HCT116 (cell line): Measurements from ENCODE around the gene RERG. TPM values are rescaled to one million over a fixed set of nuclear protein-coding genes. Genes with fewer than 3 reads are reported as not detected.

ENCODE experiments used
- ATAC-seq: fragments of 200-7000 bp; cut with Tn5 transposase; 2 replicates; pipeline ENCODE4 v1.9.1; 2020; ENCODE audit warnings: mild to moderate bottlenecking, moderate library complexity
- BruUV-seq: library from RNA; stranded (reverse); fragments of 400-500 nt; replicated peaks from 2 replicates; lab custom pipeline; 2021; lab: Mats Ljungman, UMichigan
- CTCF ChIA-PET: fragments of 300-600 bp; sonication (Branson Sonifier 250); formaldehyde crosslinking; loops from one replicate; lab custom pipeline; 2021; ENCODE audit warnings: antibody characterized with exemption; lab: Charles Lee
- POLR2A ChIA-PET: fragments of 300-600, 350-600 bp; sonication (Branson Sonifier 250); formaldehyde crosslinking; loops from one replicate; lab custom pipeline; 2021; ENCODE audit warnings: antibody characterized with exemption; lab: Charles Lee
- RAD21 ChIA-PET, 2 experiments: fragments of 300-600 bp; sonication (Branson Sonifier 250); formaldehyde crosslinking; loops; one replicate each; lab custom pipeline; 2023; ENCODE audit warnings: low total read pairs in 2 of 2; ENCODE audit not compliant: uncharacterized antibody in 2 of 2, unreplicated experiment in 2 of 2, low non-redundant PET in 1 of 2; lab: Charles Lee
- DNase-seq: peaks from one replicate; pipeline ENCODE4 v3.0.0-alpha.2; 2010; ENCODE audit warnings: low read depth, low spot score
- H2AFZ ChIP-seq: fragments of 200-600 bp; shearing (Covaris generic), sonication (generic); 2 replicates; pipeline ENCODE4 v1.6.1; 2017; ENCODE audit warnings: low read depth, mixed run types, mixed read lengths, antibody characterized with exemption, low read length; ENCODE audit not compliant: poor library complexity, severe bottlenecking
- H3K27ac ChIP-seq: 2 replicates; pipeline ENCODE4 v1.5.1; 2012; ENCODE audit warnings: low read depth, low read length
- H3K27me3 ChIP-seq: fragments of 200-600 bp; sonication (generic); 2 replicates; pipeline ENCODE4 v1.6.1; 2016; ENCODE audit warnings: mixed run types, low read length, mixed read lengths; ENCODE audit not compliant: insufficient read depth
- H3K36me3 ChIP-seq, 2 experiments: fragments of 200-500 bp in 1 of 2; fragments of 200-600 bp in 1 of 2; sonication (Bioruptor generic) in 1 of 2; sonication (generic) in 1 of 2; 2 replicates each; pipeline versions ENCODE4 v1.5.1 to v1.6.1; 2014 to 2016; ENCODE audit warnings: low read length in 2 of 2, inconsistent platforms in 1 of 2, mixed read lengths in 1 of 2, mixed run types in 1 of 2; ENCODE audit not compliant: insufficient read depth in 2 of 2, control insufficient read depth in 1 of 2
- H3K4me1 ChIP-seq, 2 experiments: fragments of 200-600 bp in 1 of 2; sonication (generic) in 1 of 2; 2 replicates each; pipeline versions ENCODE4 v1.5.1 to v1.6.1; 2012 to 2017; ENCODE audit warnings: low read length in 2 of 2, inconsistent platforms in 1 of 2, mild to moderate bottlenecking in 1 of 2, mixed read lengths in 1 of 2, mixed run types in 1 of 2, moderate library complexity in 1 of 2; ENCODE audit not compliant: insufficient read depth in 2 of 2, control insufficient read depth in 1 of 2
- H3K4me2 ChIP-seq: fragments of 200-600 bp; sonication (generic); 2 replicates; pipeline ENCODE4 v1.6.1; 2017; ENCODE audit warnings: mixed run types, low read length, mixed read lengths
- H3K4me3 ChIP-seq, 2 experiments: fragments of 200-600 bp in 1 of 2; sonication (generic) in 1 of 2; replicated peaks in 1 of 2; 2 replicates each; pipeline ENCODE4 v1.5.1; 2011 to 2016; ENCODE audit warnings: low read length in 2 of 2, control low read depth in 1 of 2, low read depth in 1 of 2, mild to moderate bottlenecking in 1 of 2, mixed read lengths in 1 of 2, mixed run types in 1 of 2
- H3K79me2 ChIP-seq: fragments of 200-600 bp; sonication (generic); 2 replicates; pipeline ENCODE4 v1.6.1; 2017; ENCODE audit warnings: mild to moderate bottlenecking, mixed run types, low read length, moderate library complexity, mixed read lengths; ENCODE audit not compliant: insufficient read depth
- H3K9ac ChIP-seq: fragments of 200-600 bp; sonication (generic); 2 replicates; pipeline ENCODE4 v1.6.1; 2016; ENCODE audit warnings: low read length, mixed read lengths
- H3K9me2 ChIP-seq: fragments of 200-600 bp; sonication (generic), shearing (Covaris generic); 2 replicates; pipeline ENCODE4 v1.6.1; 2017; ENCODE audit warnings: mixed run types, mild to moderate bottlenecking, moderate library complexity; ENCODE audit not compliant: insufficient read depth
- H3K9me3 ChIP-seq, 2 experiments: fragments of 200-500 bp in 1 of 2; fragments of 200-600 bp in 1 of 2; sonication (Bioruptor generic) in 1 of 2; sonication (generic) in 1 of 2; 2 replicates each; pipeline ENCODE4 v1.6.1; 2014 to 2017; ENCODE audit warnings: low read length in 2 of 2, mixed read lengths in 2 of 2, inconsistent platforms in 1 of 2, low read depth in 1 of 2, mild to moderate bottlenecking in 1 of 2, mixed run types in 1 of 2, moderate library complexity in 1 of 2; ENCODE audit not compliant: control insufficient read depth in 1 of 2, insufficient read depth in 1 of 2
- H4K20me1 ChIP-seq: fragments of 200-600 bp; sonication (generic), shearing (Covaris generic); 2 replicates; pipeline ENCODE4 v1.6.1; 2017; ENCODE audit warnings: mixed run types, mild to moderate bottlenecking, moderate library complexity; ENCODE audit not compliant: insufficient read depth
- CBX3 ChIP-seq: IDR thresholded peaks from 2 replicates; pipeline ENCODE4 v1.6.1; 2012; ENCODE audit warnings: low read depth
- EGR1 ChIP-seq: IDR thresholded peaks from 2 replicates; pipeline ENCODE4 v1.6.1; 2012; ENCODE audit warnings: low read depth
- ELF1 ChIP-seq: IDR thresholded peaks from 2 replicates; pipeline ENCODE4 v1.6.1; 2012; ENCODE audit warnings: low read depth, borderline replicate concordance
- EZH2 ChIP-seq: fragments of 200-600 bp; sonication (generic); IDR thresholded peaks from 2 replicates; pipeline ENCODE4 v1.6.1; 2017; ENCODE audit warnings: antibody characterized with exemption, mixed run types
- EZH2phosphoT487 ChIP-seq: fragments of 200-600 bp; IDR thresholded peaks from 2 replicates; pipeline ENCODE4 v1.6.1; 2018; ENCODE audit warnings: antibody characterized with exemption, borderline replicate concordance
- POLR2A ChIP-seq: IDR thresholded peaks from 2 replicates; pipeline ENCODE4 v1.7.0; 2011; ENCODE audit warnings: borderline replicate concordance; ENCODE audit not compliant: insufficient read depth, insufficient read length; ENCODE audit errors: extremely low read depth
- POLR2AphosphoS5 ChIP-seq: IDR thresholded peaks from 2 replicates; pipeline ENCODE4 v1.6.1; 2011; ENCODE audit warnings: mild to moderate bottlenecking, low read depth, low read length, moderate library complexity
- SP1 ChIP-seq: IDR thresholded peaks from 2 replicates; pipeline ENCODE4 v1.6.1; 2012; ENCODE audit warnings: low read depth
- SRF ChIP-seq: IDR thresholded peaks from 2 replicates; pipeline ENCODE4 v1.6.1; 2012; ENCODE audit warnings: low read depth
- TCF7L2 ChIP-seq: IDR thresholded peaks from 2 replicates; pipeline ENCODE4 v1.7.0; 2011; ENCODE audit warnings: borderline replicate concordance, inconsistent platforms; ENCODE audit not compliant: insufficient read depth, insufficient read length; ENCODE audit errors: extremely low read depth
- YY1 ChIP-seq: IDR thresholded peaks from 2 replicates; pipeline ENCODE4 v1.6.1; 2011; ENCODE audit warnings: low read length, low read depth, moderate library complexity, mild to moderate bottlenecking; ENCODE audit not compliant: insufficient replicate concordance; ENCODE audit errors: extremely low read depth
- ZNF274 ChIP-seq: fragments of 200-500 bp; sonication (Bioruptor generic); IDR thresholded peaks from 2 replicates; pipeline ENCODE4 v1.6.1; 2014; ENCODE audit warnings: mild to moderate bottlenecking, low read depth, low read length, inconsistent platforms
- intact Hi-C: fragments of 100-400 bp; cut with micrococcal nuclease; formaldehyde crosslinking; loops from 2 replicates; pipeline ENCODE4 v1.10.0; 2022
- total RNA-seq: library from RNA; stranded (reverse); gene quantifications from one replicate; pipeline ENCODE4 v1.2.1, GENCODE V29; 2021; ENCODE audit not compliant: unreplicated experiment
- TF ChIP-seq, protein P1 (sequence below): IDR thresholded peaks from 2 replicates; pipeline ENCODE4 v1.6.1; 2012
- TF ChIP-seq, protein P2 (sequence below), 3 experiments: fragments of 200-600 bp in 1 of 3; sonication (generic) in 1 of 3; IDR thresholded peaks in 2 of 3; conservative IDR thresholded peaks in 1 of 3; 2 replicates each; pipeline ENCODE4 v1.5.1; 2012 to 2017; ENCODE audit warnings: low read depth in 2 of 3, low read length in 2 of 3, antibody characterized with exemption in 1 of 3, borderline replicate concordance in 1 of 3, control low read depth in 1 of 3, mild to moderate bottlenecking in 1 of 3, mixed read lengths in 1 of 3, mixed run types in 1 of 3, moderate library complexity in 1 of 3; ENCODE audit not compliant: insufficient read depth in 1 of 3
- TF ChIP-seq, protein P3 (sequence below): IDR thresholded peaks from 2 replicates; pipeline ENCODE4 v1.6.1; 2012; ENCODE audit warnings: low read depth
- TF ChIP-seq, protein P4 (sequence below): IDR thresholded peaks from 2 replicates; pipeline ENCODE4 v1.6.1; 2011; ENCODE audit warnings: mild to moderate bottlenecking, low read length, moderate library complexity; ENCODE audit not compliant: insufficient replicate concordance; ENCODE audit errors: extremely low read depth
- TF ChIP-seq, protein P5 (sequence below): IDR thresholded peaks from 2 replicates; pipeline ENCODE4 v1.6.1; 2012

The RERG gene
- total RNA-seq, 1 experiment from 2014 or later: not detected

DNA sequence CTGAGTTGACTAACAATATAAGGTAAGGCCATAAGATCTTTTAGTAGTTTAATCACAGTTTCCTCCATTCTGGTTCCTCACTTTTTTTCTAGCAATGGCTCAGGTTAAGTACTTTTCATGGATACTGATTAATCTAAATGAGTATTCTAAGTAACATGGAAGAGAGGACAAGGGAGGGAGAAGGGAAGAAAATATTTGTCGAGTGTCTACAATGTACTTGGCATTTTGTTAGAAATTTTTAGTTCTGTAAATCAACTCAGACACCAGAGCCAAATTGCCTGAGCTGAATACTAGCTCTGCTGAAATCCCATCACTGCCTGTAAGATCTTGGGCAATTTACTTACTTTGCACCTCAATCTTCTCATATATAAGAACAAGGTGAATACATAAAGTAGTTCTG lies 20.2 kb downstream of the RERG start:
- Histone ChIP-seq H3K4me1 (no peaks in the 10 kb centered on the region), H3K27me3 (no peaks in the 10 kb centered on the region), H4K20me1 (no peaks in the 10 kb centered on the region), H3K9me3 (no peaks in the 10 kb centered on the region), H3K79me2 (no peaks in the 10 kb centered on the region), H3K27ac (no peak overlapping the region), H3K9ac (no peak overlapping the region), H3K4me3 (no peak overlapping the region), H3K9me2 (no peaks in the 10 kb centered on the region), H3K36me3 (no peaks in the 10 kb centered on the region), H3K4me2 (no peak overlapping the region), H2AFZ (no peak overlapping the region)
- DNase-seq (no peak), ATAC-seq (no peak)
- intact Hi-C loops: no loop called here
- ChIA-PET CTCF (no interaction called here), POLR2A (no interaction called here), RAD21 (no interaction called here)
- no TSS peak for BruUV-seq
- TF ChIP-seq, protein P1, sequence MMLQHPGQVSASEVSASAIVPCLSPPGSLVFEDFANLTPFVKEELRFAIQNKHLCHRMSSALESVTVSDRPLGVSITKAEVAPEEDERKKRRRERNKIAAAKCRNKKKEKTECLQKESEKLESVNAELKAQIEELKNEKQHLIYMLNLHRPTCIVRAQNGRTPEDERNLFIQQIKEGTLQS: no peak
- TF ChIP-seq TCF7L2: no peak
- TF ChIP-seq, protein P2, sequence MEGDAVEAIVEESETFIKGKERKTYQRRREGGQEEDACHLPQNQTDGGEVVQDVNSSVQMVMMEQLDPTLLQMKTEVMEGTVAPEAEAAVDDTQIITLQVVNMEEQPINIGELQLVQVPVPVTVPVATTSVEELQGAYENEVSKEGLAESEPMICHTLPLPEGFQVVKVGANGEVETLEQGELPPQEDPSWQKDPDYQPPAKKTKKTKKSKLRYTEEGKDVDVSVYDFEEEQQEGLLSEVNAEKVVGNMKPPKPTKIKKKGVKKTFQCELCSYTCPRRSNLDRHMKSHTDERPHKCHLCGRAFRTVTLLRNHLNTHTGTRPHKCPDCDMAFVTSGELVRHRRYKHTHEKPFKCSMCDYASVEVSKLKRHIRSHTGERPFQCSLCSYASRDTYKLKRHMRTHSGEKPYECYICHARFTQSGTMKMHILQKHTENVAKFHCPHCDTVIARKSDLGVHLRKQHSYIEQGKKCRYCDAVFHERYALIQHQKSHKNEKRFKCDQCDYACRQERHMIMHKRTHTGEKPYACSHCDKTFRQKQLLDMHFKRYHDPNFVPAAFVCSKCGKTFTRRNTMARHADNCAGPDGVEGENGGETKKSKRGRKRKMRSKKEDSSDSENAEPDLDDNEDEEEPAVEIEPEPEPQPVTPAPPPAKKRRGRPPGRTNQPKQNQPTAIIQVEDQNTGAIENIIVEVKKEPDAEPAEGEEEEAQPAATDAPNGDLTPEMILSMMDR (IDR thresholded peaks at IDR 0.05 in 2 of 3, conservative IDR thresholded peaks at IDR 0.05 in 1 of 3; ENCODE audit: borderline replicate concordance in 1 of 3, insufficient read depth in 1 of 3, low read depth in 2 of 3, low read length in 2 of 3): no peak
- no peak for TF ChIP-seq EGR1
- no peak for TF ChIP-seq POLR2A
- TF ChIP-seq, protein P3, sequence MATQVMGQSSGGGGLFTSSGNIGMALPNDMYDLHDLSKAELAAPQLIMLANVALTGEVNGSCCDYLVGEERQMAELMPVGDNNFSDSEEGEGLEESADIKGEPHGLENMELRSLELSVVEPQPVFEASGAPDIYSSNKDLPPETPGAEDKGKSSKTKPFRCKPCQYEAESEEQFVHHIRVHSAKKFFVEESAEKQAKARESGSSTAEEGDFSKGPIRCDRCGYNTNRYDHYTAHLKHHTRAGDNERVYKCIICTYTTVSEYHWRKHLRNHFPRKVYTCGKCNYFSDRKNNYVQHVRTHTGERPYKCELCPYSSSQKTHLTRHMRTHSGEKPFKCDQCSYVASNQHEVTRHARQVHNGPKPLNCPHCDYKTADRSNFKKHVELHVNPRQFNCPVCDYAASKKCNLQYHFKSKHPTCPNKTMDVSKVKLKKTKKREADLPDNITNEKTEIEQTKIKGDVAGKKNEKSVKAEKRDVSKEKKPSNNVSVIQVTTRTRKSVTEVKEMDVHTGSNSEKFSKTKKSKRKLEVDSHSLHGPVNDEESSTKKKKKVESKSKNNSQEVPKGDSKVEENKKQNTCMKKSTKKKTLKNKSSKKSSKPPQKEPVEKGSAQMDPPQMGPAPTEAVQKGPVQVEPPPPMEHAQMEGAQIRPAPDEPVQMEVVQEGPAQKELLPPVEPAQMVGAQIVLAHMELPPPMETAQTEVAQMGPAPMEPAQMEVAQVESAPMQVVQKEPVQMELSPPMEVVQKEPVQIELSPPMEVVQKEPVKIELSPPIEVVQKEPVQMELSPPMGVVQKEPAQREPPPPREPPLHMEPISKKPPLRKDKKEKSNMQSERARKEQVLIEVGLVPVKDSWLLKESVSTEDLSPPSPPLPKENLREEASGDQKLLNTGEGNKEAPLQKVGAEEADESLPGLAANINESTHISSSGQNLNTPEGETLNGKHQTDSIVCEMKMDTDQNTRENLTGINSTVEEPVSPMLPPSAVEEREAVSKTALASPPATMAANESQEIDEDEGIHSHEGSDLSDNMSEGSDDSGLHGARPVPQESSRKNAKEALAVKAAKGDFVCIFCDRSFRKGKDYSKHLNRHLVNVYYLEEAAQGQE: no peak
- TF ChIP-seq, protein P4, sequence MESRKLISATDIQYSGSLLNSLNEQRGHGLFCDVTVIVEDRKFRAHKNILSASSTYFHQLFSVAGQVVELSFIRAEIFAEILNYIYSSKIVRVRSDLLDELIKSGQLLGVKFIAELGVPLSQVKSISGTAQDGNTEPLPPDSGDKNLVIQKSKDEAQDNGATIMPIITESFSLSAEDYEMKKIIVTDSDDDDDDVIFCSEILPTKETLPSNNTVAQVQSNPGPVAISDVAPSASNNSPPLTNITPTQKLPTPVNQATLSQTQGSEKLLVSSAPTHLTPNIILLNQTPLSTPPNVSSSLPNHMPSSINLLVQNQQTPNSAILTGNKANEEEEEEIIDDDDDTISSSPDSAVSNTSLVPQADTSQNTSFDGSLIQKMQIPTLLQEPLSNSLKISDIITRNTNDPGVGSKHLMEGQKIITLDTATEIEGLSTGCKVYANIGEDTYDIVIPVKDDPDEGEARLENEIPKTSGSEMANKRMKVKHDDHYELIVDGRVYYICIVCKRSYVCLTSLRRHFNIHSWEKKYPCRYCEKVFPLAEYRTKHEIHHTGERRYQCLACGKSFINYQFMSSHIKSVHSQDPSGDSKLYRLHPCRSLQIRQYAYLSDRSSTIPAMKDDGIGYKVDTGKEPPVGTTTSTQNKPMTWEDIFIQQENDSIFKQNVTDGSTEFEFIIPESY: no peak
- no peak for TF ChIP-seq SP1
- TF ChIP-seq EZH2phosphoT487: no peak
- TF ChIP-seq YY1: no peak
- no peak for TF ChIP-seq SRF
- no peak for TF ChIP-seq CBX3
- no peak for TF ChIP-seq POLR2AphosphoS5
- TF ChIP-seq ELF1: no peak
- TF ChIP-seq ZNF274: no peak
- no peak for TF ChIP-seq EZH2
- TF ChIP-seq, protein P5, sequence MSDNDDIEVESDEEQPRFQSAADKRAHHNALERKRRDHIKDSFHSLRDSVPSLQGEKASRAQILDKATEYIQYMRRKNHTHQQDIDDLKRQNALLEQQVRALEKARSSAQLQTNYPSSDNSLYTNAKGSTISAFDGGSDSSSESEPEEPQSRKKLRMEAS: no peak
